Esophagus squamous epithelium (tissue), 5 donors: Measurements from ENCODE around the gene ELOF1. TPM values are rescaled to one million over a fixed set of nuclear protein-coding genes. Genes with fewer than 3 reads are reported as not detected.
A peak's percentile ranks its signal among the peaks of the same experiment; 100 is the strongest.

ENCODE experiments used
- DNase-seq: peaks from one replicate; lab custom pipeline; 2025; lab: John Stamatoyannopoulos, UW
- H3K27ac ChIP-seq, 4 donors: fragments of 200-600 bp; sonication (generic); one replicate each; pipeline ENCODE4 v1.5.1; 2016 to 2019; ENCODE audit warnings: mild to moderate bottlenecking in 1 of 4
- H3K27me3 ChIP-seq, 4 donors: fragments of 200-600 bp; sonication (generic); 1 replicate in 3 of 4; 2 replicates in 1 of 4; pipeline versions ENCODE4 v1.5.1 to v1.6.0; 2017 to 2021; ENCODE audit warnings: antibody characterized with exemption in 1 of 4
- H3K36me3 ChIP-seq, 3 donors: fragments of 200-600 bp; sonication (generic); one replicate each; pipeline ENCODE4 v1.5.1; 2016 to 2019
- H3K4me1 ChIP-seq, 3 donors: fragments of 200-600 bp; sonication (generic); one replicate each; pipeline ENCODE4 v1.5.1; 2017 to 2019
- H3K4me3 ChIP-seq, 4 donors: fragments of 200-600 bp; sonication (generic); 1 replicate in 3 of 4; 2 replicates in 1 of 4; pipeline ENCODE4 v1.5.1; 2016 to 2019; ENCODE audit warnings: mild to moderate bottlenecking in 2 of 4, moderate library complexity in 1 of 4
- H3K9me3 ChIP-seq, 3 donors: fragments of 200-600 bp; sonication (generic); one replicate each; pipeline ENCODE4 v1.5.1; 2016 to 2019
- POLR2A ChIP-seq, 4 donors: fragments of 450-650 bp; IDR thresholded peaks; one replicate each; pipeline ENCODE4 v1.6.1; 2017; ENCODE audit warnings: antibody characterized with exemption in 4 of 4, mild to moderate bottlenecking in 4 of 4, moderate library complexity in 3 of 4
- WGBS, 2 donors: methylation state at CpG; one replicate each; pipeline ENCODE4 v1.1.5; 2018; 5-methylcytosine and 5-hydroxymethylcytosine counted together
- intact Hi-C: fragments of 100-400 bp; cut with DNase I; formaldehyde crosslinking; loops from one replicate; pipeline ENCODE4 v1.15.0; 2022
- total RNA-seq, 4 donors: library from RNA; depleted of rRNA; stranded (reverse); fragments of >200 nt; gene quantifications; one replicate each; pipeline ENCODE4 v1.1.0, GENCODE V29; 2016
- TF ChIP-seq, protein P1 (sequence below), 6 experiments: fragments of 450-650 bp in 4 of 6; fragments of 200-600 bp in 2 of 6; sonication (generic) in 2 of 6; IDR thresholded peaks; one replicate each; pipeline ENCODE4 v1.5.1; 2016 to 2019; ENCODE audit warnings: antibody characterized with exemption in 6 of 6, mild to moderate bottlenecking in 4 of 6, moderate library complexity in 4 of 6
- donor health status: DM: yes; HTN: yes; CAD: no.

Gene ELOF1
- total RNA-seq, 4 donors from 2014 or later, result 21.7 to 31.6 (median 28.6) TPM

DNA sequence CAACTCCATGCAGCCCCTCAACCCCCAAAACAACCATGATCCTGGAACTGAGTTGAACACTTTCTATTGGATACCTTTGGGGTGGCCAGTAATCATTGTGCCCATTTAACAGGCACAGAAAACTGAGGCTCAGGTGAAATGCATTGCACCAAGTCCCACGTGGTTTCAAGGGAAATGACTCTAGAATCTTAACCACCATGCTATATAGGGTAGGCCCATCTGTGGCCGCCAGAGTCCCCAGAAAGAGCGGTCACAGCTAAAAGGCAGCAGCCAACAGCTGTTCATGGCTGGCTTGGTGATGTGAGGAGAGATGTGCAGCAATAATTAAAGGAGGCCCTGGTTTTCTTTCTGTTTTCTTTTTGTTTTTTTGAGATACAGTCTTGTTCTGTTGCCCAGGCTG, 17.8 kb downstream of the ELOF1 start:
- Histone ChIP-seq H3K9me3 (no peaks in the 10 kb centered on the region), H3K36me3 (no peaks in the 10 kb centered on the region), H3K4me1 (peaks cover 5 to 23% (median 7%) of the 10 kb centered on the region in 3 donors), H3K4me3 (peak overlapping the region in 3 of 4 donors; percentile 45 to 62 (median 48)), H3K27ac (peak overlapping the region in 3 of 4 donors; percentile 86 to 92 (median 89)), H3K27me3 (peaks cover 0 to 27% (median 2%) of the 10 kb centered on the region in 4 donors)
- 42 to 68% methylated on average over 3 of the region's 3 CpGs for WGBS, 2 donors
- intact Hi-C loops, result no loop called here
- DNase-seq, result no peak
- TF ChIP-seq POLR2A (IDR thresholded peaks at IDR 0.05), result no peak

DNA sequence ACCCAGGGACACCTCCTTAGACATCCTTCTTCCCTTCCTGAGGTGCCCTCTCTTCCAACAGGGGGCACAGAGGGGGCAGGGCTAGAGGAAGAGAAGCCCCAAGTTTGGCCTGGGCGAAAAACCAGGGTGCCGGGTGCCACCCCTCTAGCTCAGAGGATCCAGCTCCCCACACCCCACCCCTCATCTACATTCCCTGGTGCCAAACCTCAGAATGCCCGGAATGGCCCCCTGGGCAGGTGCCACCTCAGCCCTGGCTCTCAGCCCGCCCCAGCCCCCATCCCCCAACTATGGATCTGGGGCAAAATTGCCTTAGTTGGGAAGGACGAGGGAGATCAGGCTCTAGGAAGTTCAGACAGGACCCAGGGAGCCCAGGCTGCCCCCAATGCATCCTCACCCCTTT, 18.4 kb downstream of the ELOF1 start:
- intact Hi-C loops, result no loop called here
- no peaks in the 10 kb centered on the region for H3K36me3 ChIP-seq
- TF ChIP-seq, protein P1, sequence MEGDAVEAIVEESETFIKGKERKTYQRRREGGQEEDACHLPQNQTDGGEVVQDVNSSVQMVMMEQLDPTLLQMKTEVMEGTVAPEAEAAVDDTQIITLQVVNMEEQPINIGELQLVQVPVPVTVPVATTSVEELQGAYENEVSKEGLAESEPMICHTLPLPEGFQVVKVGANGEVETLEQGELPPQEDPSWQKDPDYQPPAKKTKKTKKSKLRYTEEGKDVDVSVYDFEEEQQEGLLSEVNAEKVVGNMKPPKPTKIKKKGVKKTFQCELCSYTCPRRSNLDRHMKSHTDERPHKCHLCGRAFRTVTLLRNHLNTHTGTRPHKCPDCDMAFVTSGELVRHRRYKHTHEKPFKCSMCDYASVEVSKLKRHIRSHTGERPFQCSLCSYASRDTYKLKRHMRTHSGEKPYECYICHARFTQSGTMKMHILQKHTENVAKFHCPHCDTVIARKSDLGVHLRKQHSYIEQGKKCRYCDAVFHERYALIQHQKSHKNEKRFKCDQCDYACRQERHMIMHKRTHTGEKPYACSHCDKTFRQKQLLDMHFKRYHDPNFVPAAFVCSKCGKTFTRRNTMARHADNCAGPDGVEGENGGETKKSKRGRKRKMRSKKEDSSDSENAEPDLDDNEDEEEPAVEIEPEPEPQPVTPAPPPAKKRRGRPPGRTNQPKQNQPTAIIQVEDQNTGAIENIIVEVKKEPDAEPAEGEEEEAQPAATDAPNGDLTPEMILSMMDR (IDR thresholded peaks at IDR 0.05), result no peak
- no peak for TF ChIP-seq POLR2A (IDR thresholded peaks at IDR 0.05)
- WGBS, 2 donors, result 63 to 82% methylated on average over 2 of the region's 5 CpGs
- no peaks in the 10 kb centered on the region for H3K9me3 ChIP-seq
- H3K4me3 ChIP-seq, result peak overlapping the region in 3 of 4 donors; percentile 45 to 62 (median 48)
- peak overlapping the region; percentile 72 to 92 (median 88) for H3K27ac ChIP-seq
- H3K4me1 ChIP-seq, result peaks cover 5 to 29% (median 13%) of the 10 kb centered on the region in 3 donors
- no peak for DNase-seq
- peaks cover 0 to 27% (median 2%) of the 10 kb centered on the region in 4 donors for H3K27me3 ChIP-seq

DNA sequence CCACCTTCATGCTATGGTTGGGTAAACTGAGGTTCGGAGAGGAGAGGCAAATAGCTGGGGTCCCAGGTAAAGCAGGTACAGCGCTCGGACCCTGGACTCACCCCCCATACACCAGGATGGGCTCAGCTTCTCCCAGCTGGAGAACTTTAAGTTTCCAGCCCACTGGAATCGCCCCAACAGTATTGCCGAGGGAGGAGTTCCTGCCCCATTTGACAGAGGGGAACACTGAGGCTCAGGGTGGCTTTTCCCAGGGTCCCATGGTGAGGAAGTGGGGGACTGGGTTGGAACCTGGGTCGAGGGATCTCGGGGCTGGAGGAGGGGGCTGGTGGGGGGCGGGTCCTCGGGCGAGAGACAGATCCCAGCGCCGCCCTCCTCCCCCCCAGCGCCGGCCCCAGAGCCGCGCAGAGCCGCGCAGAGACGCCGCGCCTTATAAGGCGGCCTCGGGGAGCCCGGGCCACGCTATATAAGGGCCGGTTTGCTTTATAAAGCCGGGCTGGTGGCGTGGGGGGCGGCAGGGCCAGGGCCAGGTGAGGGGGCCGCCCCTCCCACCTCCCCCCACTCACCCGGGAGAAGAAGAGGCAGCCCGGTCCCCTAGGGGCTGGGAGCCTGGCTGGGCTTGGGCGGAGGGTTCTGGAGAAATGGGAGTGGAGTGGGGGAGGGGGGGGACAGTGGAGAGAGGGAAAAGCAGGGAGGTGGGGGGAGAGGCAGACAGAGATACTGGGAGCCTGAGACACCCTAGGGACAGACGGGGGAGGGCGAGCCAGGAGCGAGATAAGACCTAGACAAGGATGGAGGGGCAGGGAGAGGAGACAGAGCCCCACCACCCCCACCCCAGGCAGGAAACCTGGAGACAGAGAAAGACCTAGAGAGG, 19.3 kb downstream of the ELOF1 start:
- 22 to 45% methylated on average over 6 to 13 of the region's 36 CpGs for WGBS, 2 donors
- TF ChIP-seq, protein P1 (IDR thresholded peaks at IDR 0.05), result no peak
- no peak for TF ChIP-seq POLR2A (IDR thresholded peaks at IDR 0.05)
- Histone ChIP-seq H3K27ac (peak overlapping the region; percentile 72 to 92 (median 88)), H3K27me3 (peaks cover 0 to 27% (median 2%) of the 10 kb centered on the region in 4 donors), H3K4me3 (peak overlapping the region; percentile 21 to 62 (median 46)), H3K4me1 (peaks cover 5 to 39% (median 18%) of the 10 kb centered on the region in 3 donors), H3K36me3 (no peaks in the 10 kb centered on the region), H3K9me3 (no peaks in the 10 kb centered on the region)
- no peak for DNase-seq
- intact Hi-C loops, result no loop called here

DNA sequence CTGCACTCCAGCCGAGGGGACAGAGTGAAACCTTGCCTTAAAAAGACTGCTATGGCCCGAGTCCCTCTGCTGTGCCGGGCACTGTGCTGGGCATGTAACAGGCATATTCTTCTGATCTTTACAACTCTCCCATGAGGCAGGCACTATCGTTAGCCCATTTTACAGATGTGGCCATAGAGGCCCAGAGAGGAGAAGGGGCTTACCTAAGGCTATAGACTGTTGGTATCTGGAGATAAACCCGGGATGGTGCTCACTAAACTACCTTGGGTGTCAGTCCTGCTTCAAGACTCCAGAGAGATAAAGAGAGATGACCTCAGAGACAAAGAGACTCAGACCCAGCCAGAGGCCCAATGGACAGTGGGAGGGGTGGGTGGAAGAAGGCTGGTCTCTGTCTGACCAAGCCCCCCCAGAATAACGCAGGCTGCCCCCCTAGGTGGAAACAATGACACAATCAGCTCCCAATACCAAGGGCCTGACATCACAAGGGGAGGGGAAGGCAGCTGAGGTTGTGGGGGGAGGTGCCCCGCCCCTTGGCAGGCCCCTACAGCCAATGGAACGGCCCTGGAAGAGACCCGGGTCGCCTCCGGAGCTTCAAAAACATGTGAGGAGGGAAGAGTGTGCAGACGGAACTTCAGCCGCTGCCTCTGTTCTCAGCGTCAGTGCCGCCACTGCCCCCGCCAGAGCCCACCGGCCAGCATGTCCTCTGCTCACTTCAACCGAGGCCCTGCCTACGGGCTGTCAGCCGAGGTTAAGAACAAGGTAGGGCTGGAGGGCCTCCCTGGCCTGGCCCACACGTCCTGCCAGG, 20.6 kb downstream of the ELOF1 start, which contains the start of gene CNN1:
CNN1 (plus strand) TSS at position 620 of the 805 bp plus-strand sequence; CDS start at position 697, 77 bp downstream.
- peaks cover 5 to 39% (median 18%) of the 10 kb centered on the region in 3 donors for H3K4me1 ChIP-seq
- H3K4me3 ChIP-seq, result peak within 1 kb of the TSS; percentile 21 to 62 (median 46)
- peak within 1 kb of the TSS; percentile 72 to 92 (median 88) for H3K27ac ChIP-seq
- intact Hi-C loops, result no loop called here
- no peaks in the 10 kb centered on the region for H3K36me3 ChIP-seq
- no peak for DNase-seq
- 19 to 50% methylated on average over 6 to 8 of the region's 21 CpGs for WGBS, 2 donors
- H3K27me3 ChIP-seq, result peaks cover 0 to 27% (median 2%) of the 10 kb centered on the region in 4 donors
- peak in 2 of 4 donors; percentile 63 to 88 for TF ChIP-seq POLR2A (IDR thresholded peaks at IDR 0.05)
- TF ChIP-seq, protein P1 (IDR thresholded peaks at IDR 0.05), result no peak
- H3K9me3 ChIP-seq, result no peaks in the 10 kb centered on the region
